Endothelial cell of hepatic sinusoid (primary cell): ENCODE measurements around the gene EI24.

Experiments used
- in situ Hi-C: cut with HindIII; loops from 2 replicates; pipeline ENCODE4 v1.10.0; 2017; ENCODE audit warnings: low sequenced_read_pairs

The EI24 gene

GRCh38 chr11:125626288-125626950 lies 57.1 kb downstream of the EI24 start:
- in situ Hi-C loops: loop anchor here (5.0 kb wide), 1 partner anchor 251 kb away; no protein-coding TSS in a partner anchor

GRCh38 chr11:125627236-125627910 lies 58.1 kb downstream of the EI24 start:
- in situ Hi-C loops: loop anchor here (5.0 kb wide), 1 partner anchor 250 kb away; no protein-coding TSS in a partner anchor
